ENCODE data around the gene OR10A4.

DNA sequence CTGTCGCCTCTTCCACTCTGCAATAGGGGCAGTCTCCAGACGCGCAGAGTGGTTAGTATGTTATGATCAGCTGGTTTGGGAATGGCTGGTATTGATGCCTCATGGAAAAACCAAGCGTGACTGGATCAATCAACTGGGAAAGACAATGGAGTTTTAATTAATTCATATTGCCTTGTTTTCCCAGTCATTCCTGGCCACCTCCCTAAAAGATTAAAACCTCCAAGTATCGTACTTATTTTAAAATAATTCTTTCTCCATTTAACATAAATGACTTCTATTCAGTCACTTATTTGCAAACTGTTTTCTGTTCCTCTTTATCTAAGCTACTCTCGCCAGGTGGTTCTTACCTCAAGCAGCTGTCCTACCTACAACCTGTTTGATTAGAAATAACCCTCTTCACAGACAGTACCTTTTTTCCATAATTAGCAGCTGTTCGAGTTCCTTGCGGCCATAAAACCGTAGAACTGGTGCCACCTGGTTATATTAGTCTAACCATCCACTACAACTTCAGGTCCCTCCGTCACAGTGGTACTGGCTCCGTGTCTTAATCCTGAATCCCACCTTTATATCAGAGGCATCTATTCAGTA, 50.7 kb downstream of the OR10A4 start:
- TF ChIP-seq, protein P1, sequence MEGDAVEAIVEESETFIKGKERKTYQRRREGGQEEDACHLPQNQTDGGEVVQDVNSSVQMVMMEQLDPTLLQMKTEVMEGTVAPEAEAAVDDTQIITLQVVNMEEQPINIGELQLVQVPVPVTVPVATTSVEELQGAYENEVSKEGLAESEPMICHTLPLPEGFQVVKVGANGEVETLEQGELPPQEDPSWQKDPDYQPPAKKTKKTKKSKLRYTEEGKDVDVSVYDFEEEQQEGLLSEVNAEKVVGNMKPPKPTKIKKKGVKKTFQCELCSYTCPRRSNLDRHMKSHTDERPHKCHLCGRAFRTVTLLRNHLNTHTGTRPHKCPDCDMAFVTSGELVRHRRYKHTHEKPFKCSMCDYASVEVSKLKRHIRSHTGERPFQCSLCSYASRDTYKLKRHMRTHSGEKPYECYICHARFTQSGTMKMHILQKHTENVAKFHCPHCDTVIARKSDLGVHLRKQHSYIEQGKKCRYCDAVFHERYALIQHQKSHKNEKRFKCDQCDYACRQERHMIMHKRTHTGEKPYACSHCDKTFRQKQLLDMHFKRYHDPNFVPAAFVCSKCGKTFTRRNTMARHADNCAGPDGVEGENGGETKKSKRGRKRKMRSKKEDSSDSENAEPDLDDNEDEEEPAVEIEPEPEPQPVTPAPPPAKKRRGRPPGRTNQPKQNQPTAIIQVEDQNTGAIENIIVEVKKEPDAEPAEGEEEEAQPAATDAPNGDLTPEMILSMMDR (conservative IDR thresholded peaks at IDR 0.05 in 1 of 2, IDR thresholded peaks at IDR 0.05 in 1 of 2; ENCODE audit: extremely low read depth in 1 of 2, insufficient read depth in 1 of 2, low read depth in 1 of 2, low read length in 2 of 2), result no peak
- TF ChIP-seq EZH2 (IDR thresholded peaks at IDR 0.05; ENCODE audit: borderline replicate concordance, low read length), result no peak
